ENCODE data around the gene NEK11.

DNA sequence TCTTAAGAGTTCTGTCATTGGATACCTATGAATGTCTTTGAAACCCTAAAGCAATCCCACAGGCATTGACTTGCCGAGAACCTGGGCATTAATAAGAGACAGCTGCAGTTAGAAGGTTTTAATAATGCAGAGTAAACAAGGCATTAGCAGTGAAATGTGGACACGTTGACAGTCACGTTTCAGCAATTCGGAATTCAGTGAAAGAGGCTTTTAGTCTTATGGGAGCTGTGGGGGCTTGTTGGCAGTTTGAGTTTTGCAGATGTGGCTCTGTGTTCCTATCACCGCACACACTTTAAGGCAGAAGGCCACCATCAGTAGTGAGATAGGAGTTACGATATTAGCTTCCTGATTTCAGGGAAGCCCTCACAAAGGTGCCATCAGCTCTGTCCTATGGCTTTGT lies 209.7 kb downstream of the NEK11 start:
- TF ChIP-seq, protein P1, sequence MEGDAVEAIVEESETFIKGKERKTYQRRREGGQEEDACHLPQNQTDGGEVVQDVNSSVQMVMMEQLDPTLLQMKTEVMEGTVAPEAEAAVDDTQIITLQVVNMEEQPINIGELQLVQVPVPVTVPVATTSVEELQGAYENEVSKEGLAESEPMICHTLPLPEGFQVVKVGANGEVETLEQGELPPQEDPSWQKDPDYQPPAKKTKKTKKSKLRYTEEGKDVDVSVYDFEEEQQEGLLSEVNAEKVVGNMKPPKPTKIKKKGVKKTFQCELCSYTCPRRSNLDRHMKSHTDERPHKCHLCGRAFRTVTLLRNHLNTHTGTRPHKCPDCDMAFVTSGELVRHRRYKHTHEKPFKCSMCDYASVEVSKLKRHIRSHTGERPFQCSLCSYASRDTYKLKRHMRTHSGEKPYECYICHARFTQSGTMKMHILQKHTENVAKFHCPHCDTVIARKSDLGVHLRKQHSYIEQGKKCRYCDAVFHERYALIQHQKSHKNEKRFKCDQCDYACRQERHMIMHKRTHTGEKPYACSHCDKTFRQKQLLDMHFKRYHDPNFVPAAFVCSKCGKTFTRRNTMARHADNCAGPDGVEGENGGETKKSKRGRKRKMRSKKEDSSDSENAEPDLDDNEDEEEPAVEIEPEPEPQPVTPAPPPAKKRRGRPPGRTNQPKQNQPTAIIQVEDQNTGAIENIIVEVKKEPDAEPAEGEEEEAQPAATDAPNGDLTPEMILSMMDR (IDR thresholded peaks at IDR 0.05), result no peak
- no peak for TF ChIP-seq POLR2A (IDR thresholded peaks at IDR 0.05)

All from thyroid gland (tissue), 4 donors.